HEK293T (cell line): ENCODE measurements around the gene CD24.

Experiments used
- BHLHE40 ChIP-seq: fragments of 450-650 bp; IDR thresholded peaks from 2 replicates; pipeline ENCODE4 v1.6.1; 2016; ENCODE audit warnings: mild to moderate bottlenecking, moderate library complexity, borderline replicate concordance
- SP1 ChIP-seq: fragments of 450-650 bp; IDR thresholded peaks from 2 replicates; pipeline ENCODE4 v1.6.1; 2017
- SUZ12 ChIP-seq: fragments of 450-650 bp; IDR thresholded peaks from 2 replicates; pipeline ENCODE4 v1.6.1; 2016; ENCODE audit warnings: mild to moderate bottlenecking
- TARDBP ChIP-seq: fragments of 450-650 bp; IDR thresholded peaks from 2 replicates; pipeline ENCODE4 v1.6.1; 2016

DNA sequence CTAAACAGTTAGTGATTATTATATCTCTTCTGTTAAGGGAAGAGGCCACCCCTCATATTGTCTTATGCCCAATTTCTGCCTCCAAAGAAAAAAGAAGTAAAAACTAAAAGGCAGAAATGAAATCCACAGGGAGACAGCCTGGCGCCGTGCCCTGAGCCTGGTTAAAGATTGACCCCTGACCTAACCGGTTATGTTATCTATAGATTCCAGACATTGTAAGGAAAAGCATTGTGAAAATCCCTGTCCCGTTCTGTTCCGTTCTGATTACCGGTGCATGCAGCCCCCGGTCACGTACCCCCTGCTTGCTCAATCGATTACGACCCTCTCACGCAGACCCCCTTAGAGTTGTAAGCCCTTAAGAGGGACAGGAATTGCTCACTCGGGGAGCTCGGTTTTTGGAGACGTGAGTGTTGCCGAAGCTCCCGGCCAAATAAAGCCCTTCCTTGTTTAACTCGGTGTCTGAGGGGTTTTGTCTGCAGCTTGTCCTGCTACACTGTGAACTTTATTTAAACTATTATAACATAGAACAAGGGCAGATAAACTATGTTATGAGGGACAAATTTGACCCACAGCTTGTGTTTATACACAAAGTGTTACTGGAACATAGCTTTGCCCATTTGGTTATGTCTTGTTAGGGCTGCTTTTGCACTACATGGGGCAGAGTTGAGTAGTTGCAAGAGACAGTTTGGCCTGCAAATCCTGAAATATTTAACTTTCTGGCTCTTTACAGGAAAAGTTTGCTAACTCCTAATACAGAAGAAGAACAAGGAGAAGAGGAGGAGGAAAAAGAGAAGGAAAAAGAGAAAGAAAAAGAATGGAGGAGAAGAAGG, 49.6 kb downstream of the CD24 start:
- TF ChIP-seq SP1 (no peak), BHLHE40 (no peak), SUZ12 (no peak), TARDBP (no peak)
